CD4-positive, alpha-beta memory T cell (primary cell): Measurements from ENCODE around the gene PARP1. TPM values are rescaled to one million over a fixed set of nuclear protein-coding genes. Genes with fewer than 3 reads are reported as not detected.

ENCODE experiments used
- CTCF ChIA-PET: fragments of 350-600 bp; sonication (Branson Sonifier 250); formaldehyde crosslinking; loops from one replicate; lab custom pipeline; 2021; ENCODE audit warnings: inconsistent platforms; ENCODE audit not compliant: partially characterized antibody; lab: Charles Lee
- POLR2A ChIA-PET: fragments of 350-600 bp; sonication (Branson Sonifier 250); formaldehyde crosslinking; loops from one replicate; lab custom pipeline; 2021; ENCODE audit not compliant: partially characterized antibody; lab: Charles Lee
- DNase-seq, 5 donors: peaks; one replicate each; pipeline versions ENCODE4 v3.0.0 to v3.0.0-alpha.2; 2020 to 2022; ENCODE audit warnings: mixed read lengths in 1 of 5
- H3K27ac ChIP-seq: one replicate; pipeline ENCODE4 v1.7.0; 2013; ENCODE audit warnings: low read depth, low read length
- H3K27me3 ChIP-seq: 2 replicates; pipeline ENCODE4 v1.7.0; 2013; ENCODE audit warnings: mild to moderate bottlenecking, low read length, moderate library complexity; ENCODE audit not compliant: insufficient read depth
- H3K36me3 ChIP-seq: 2 replicates; pipeline ENCODE4 v1.7.0; 2013; ENCODE audit warnings: mild to moderate bottlenecking, low read length, moderate library complexity; ENCODE audit not compliant: insufficient read depth
- H3K4me1 ChIP-seq: 2 replicates; pipeline ENCODE4 v1.7.0; 2013; ENCODE audit warnings: mild to moderate bottlenecking, low read length, moderate library complexity; ENCODE audit not compliant: insufficient read depth
- H3K4me3 ChIP-seq, 2 donors: one replicate each; pipeline ENCODE4 v1.7.0; 2013; ENCODE audit warnings: low read length in 2 of 2, mild to moderate bottlenecking in 1 of 2
- H3K9me3 ChIP-seq, 2 donors: one replicate each; pipeline ENCODE4 v1.7.0; 2013; ENCODE audit warnings: low read length in 2 of 2, control low read depth in 1 of 2; ENCODE audit not compliant: control insufficient read depth in 1 of 2
- H3K27ac Mint-ChIP-seq, 7 donors: one replicate each; pipeline ENCODE4 v1.8.0; 2020 to 2021; ENCODE audit warnings: mixed read lengths in 7 of 7, mild to moderate bottlenecking in 6 of 7, inconsistent platforms in 3 of 7, moderate library complexity in 3 of 7
- H3K27me3 Mint-ChIP-seq, 2 donors: one replicate each; pipeline ENCODE4 v1.8.0; 2020 to 2021; ENCODE audit warnings: mixed read lengths in 2 of 2
- H3K36me3 Mint-ChIP-seq, 2 donors: one replicate each; pipeline ENCODE4 v1.8.0; 2020 to 2021; ENCODE audit warnings: mixed read lengths in 2 of 2, inconsistent platforms in 1 of 2, mild to moderate bottlenecking in 1 of 2
- H3K4me1 Mint-ChIP-seq, 4 donors: one replicate each; pipeline ENCODE4 v1.8.0; 2020 to 2021; ENCODE audit warnings: mixed read lengths in 4 of 4, mild to moderate bottlenecking in 1 of 4
- H3K4me3 Mint-ChIP-seq, 8 donors: one replicate each; pipeline ENCODE4 v1.8.0; 2020 to 2021; ENCODE audit warnings: mixed read lengths in 8 of 8, mild to moderate bottlenecking in 7 of 8, moderate library complexity in 6 of 8, inconsistent platforms in 3 of 8
- H3K9me3 Mint-ChIP-seq, 8 donors: one replicate each; pipeline ENCODE4 v1.8.0; 2020 to 2021; ENCODE audit warnings: mixed read lengths in 8 of 8, mild to moderate bottlenecking in 5 of 8, inconsistent platforms in 3 of 8, moderate library complexity in 1 of 8
- intact Hi-C: fragments of 100-400 bp; cut with micrococcal nuclease; formaldehyde crosslinking; loops from one replicate; pipeline ENCODE4 v1.15.1; 2023
- polyA plus RNA-seq, 2 donors: library from polyadenylated mRNA; unstranded; fragments of 300-500 nt; fragmentation: Illumina TruSeq; gene quantifications; one replicate each; pipeline ENCODE4 v1.2.3, GENCODE V29; 2021
- total RNA-seq, 2 experiments: library from RNA; stranded (reverse); gene quantifications; one replicate each; pipeline ENCODE4 v1.2.3, GENCODE V29; 2021

The PARP1 gene
- total and polyA plus RNA-seq, 4 experiments from 2014 or later = 73.0 to 148 (median 125) TPM

DNA sequence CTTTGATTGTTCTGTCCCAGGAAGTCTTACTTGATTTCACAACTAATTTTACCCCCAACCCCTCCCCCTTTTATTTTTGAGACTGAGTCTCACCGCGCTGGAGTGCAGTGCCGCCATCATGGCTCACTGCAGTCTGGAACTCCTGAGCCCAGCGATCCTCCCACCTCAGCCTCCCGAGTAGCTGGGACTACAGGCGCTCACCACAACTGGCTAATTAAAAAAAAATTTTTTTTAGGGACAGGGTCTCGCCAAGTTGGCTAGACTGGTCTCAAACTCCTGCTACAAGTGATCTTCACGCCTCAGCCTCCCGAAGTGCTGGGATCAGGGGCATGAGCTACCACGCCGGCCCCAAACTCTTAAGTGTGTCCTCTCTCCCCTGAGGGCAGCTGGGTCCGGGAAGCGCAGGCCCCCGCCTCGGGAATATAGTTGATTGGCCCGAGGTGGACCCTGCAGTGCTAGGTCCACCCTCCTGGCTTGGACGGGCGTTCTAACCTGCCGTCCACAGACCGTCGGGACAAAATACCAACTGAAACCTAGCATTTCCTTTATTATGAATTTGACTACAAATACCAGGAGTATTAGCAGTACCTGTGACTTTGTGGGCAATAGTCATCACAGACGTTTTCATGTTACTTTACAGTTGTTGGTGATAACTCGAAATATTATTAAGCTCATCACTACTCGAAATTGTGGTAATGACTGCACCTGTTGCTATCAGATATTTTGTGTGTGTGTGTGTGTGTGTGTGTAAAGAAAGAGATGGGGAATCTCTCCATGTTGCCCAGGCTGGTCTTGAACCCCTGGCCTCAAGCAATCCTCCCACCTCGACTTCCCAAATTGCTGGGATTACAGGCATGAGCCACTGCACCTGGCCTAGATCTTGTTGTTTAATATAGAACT is 642 bp upstream of the PARP1 start:
- no peaks in the 10 kb centered on the region for H3K27me3 ChIP-seq
- peaks cover 37% of the 10 kb centered on the region for H3K4me1 ChIP-seq
- peaks cover 0 to 15% of the 10 kb centered on the region in 2 donors for H3K36me3 Mint-ChIP-seq
- H3K9me3 Mint-ChIP-seq = peaks cover 0 to 5% (median 0%) of the 10 kb centered on the region in 8 donors
- peak overlapping the region; percentile 84 to 94 (median 92) for H3K27ac Mint-ChIP-seq
- POLR2A ChIA-PET = interaction anchor here (0.6 to 3.5 kb wide), 26 partner anchors 8 to 941 kb away, joined by 3 to 60 read pairs (median 4); partner anchors contain the start of genes COQ8A, H3-3A, ITPKB and LIN9
- peak overlapping the region; percentile 76 for H3K27ac ChIP-seq
- CTCF ChIA-PET = interaction anchor here (0.5 to 5.3 kb wide), 22 partner anchors 9 to 1998 kb away, joined by 3 to 41 read pairs (median 6); partner anchors contain the start of genes LIN9 and TRIM11
- no peaks in the 10 kb centered on the region for H3K9me3 ChIP-seq
- no peaks in the 10 kb centered on the region for H3K36me3 ChIP-seq
- H3K4me3 ChIP-seq = peak overlapping the region in 1 of 2 donors; percentile 83
- intact Hi-C loops = loop anchor here (1.0 to 5.0 kb wide), 7 partner anchors 17 to 1154 kb away; partner anchors contain the start of genes ACBD3, LIN9 and ZNF678
- H3K27me3 Mint-ChIP-seq = no peaks in the 10 kb centered on the region
- H3K4me3 Mint-ChIP-seq = peak overlapping the region; percentile 75 to 97 (median 84)
- DNase-seq = no peak
- H3K4me1 Mint-ChIP-seq = peaks cover 28 to 54% (median 36%) of the 10 kb centered on the region in 4 donors

DNA sequence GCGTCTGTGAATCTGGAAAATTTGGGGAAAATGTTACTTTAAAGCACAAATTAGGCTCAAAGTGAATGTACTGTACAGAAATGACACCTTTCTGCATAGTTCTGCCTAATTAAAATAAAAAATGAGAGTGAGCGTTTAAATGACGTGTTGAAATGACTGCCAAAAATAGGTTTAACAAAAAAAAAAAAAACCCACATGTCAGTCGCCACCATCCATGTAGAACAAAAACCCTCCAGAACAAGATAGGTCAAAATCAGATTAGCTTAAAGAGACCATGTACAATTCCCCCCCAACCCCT is 745 bp downstream of the PARP1 start:
- H3K9me3 Mint-ChIP-seq = peaks cover 0 to 5% (median 0%) of the 10 kb centered on the region in 8 donors
- H3K4me3 ChIP-seq = peak overlapping the region; percentile 68 to 83

DNA sequence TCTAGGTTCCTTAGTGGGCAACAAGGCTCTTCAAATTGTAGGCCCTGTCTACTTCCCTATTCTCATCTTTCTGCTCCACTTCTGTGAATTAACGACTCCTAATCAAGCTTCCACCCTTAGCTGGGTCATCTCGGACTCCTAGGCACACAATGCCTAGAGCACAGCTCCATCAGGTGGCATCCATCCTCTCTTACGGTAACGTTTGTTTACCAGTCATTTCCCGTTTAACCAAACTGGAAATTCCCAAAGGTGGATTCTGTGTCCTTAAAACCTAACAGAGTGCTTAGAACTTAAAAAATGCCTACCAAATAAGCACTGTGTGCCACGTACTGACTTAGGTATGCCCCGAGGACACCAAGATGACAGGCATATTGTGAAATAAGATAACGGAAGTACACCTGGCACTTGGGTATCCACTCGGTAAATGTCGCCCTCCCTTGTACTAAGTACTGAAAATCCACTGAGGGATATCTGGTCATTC is 1.5 kb downstream of the PARP1 start:
- ChIA-PET CTCF (interaction anchor here (0.6 to 5.3 kb wide), 14 partner anchors 9 to 281 kb away, joined by 3 to 41 read pairs (median 5); partner anchors contain the start of gene LIN9), POLR2A (interaction anchor here (0.5 to 3.5 kb wide), 11 partner anchors 13 to 938 kb away, joined by 3 to 60 read pairs (median 6); partner anchors contain the start of genes COQ8A, H3-3A and LIN9)
- Mint-ChIP-seq H3K27ac (peak overlapping the region; percentile 90 to 98 (median 96)), H3K4me3 (peak overlapping the region; percentile 94 to 99 (median 98)), H3K36me3 (peaks cover 13 to 29% of the 10 kb centered on the region in 2 donors), H3K4me1 (peaks cover 38 to 72% (median 53%) of the 10 kb centered on the region in 4 donors), H3K9me3 (peaks cover 0 to 5% (median 0%) of the 10 kb centered on the region in 8 donors), H3K27me3 (no peaks in the 10 kb centered on the region)
- peak in 4 of 5 donors; percentile 12 to 30 (median 23) for DNase-seq
- intact Hi-C loops = loop anchor here (5.0 kb wide), 3 partner anchors 99 to 1156 kb away; partner anchors contain the start of genes ACBD3, LIN9 and ZNF678
- Histone ChIP-seq H3K9me3 (no peaks in the 10 kb centered on the region), H3K27me3 (no peaks in the 10 kb centered on the region), H3K36me3 (peaks cover 9% of the 10 kb centered on the region), H3K4me1 (peaks cover 53% of the 10 kb centered on the region), H3K4me3 (peak overlapping the region; percentile 68 to 83), H3K27ac (peak overlapping the region; percentile 76)

More for the DNA sequence above, 745 bp downstream of the PARP1 start:
- intact Hi-C loops = loop anchor here (5.0 kb wide), 3 partner anchors 100 to 1155 kb away; partner anchors contain the start of genes ACBD3, LIN9 and ZNF678
- Mint-ChIP-seq H3K4me1 (peaks cover 37 to 65% (median 47%) of the 10 kb centered on the region in 4 donors), H3K36me3 (peaks cover 6 to 23% of the 10 kb centered on the region in 2 donors), H3K27me3 (no peaks in the 10 kb centered on the region), H3K4me3 (peak overlapping the region; percentile 94 to 99 (median 98)), H3K27ac (peak overlapping the region; percentile 90 to 98 (median 96))
- peak in 3 of 5 donors; percentile 47 to 53 (median 47) for DNase-seq
- Histone ChIP-seq H3K27me3 (no peaks in the 10 kb centered on the region), H3K4me1 (peaks cover 51% of the 10 kb centered on the region), H3K9me3 (no peaks in the 10 kb centered on the region), H3K27ac (peak overlapping the region; percentile 76), H3K36me3 (peaks cover 2% of the 10 kb centered on the region)
- CTCF ChIA-PET = interaction anchor here (0.6 to 5.3 kb wide), 13 partner anchors 9 to 281 kb away, joined by 3 to 41 read pairs (median 11); partner anchors contain the start of gene LIN9
- POLR2A ChIA-PET = interaction anchor here (0.6 to 3.5 kb wide), 20 partner anchors 7 to 939 kb away, joined by 3 to 60 read pairs (median 4); partner anchors contain the start of genes COQ8A, H3-3A, ITPKB and LIN9

DNA sequence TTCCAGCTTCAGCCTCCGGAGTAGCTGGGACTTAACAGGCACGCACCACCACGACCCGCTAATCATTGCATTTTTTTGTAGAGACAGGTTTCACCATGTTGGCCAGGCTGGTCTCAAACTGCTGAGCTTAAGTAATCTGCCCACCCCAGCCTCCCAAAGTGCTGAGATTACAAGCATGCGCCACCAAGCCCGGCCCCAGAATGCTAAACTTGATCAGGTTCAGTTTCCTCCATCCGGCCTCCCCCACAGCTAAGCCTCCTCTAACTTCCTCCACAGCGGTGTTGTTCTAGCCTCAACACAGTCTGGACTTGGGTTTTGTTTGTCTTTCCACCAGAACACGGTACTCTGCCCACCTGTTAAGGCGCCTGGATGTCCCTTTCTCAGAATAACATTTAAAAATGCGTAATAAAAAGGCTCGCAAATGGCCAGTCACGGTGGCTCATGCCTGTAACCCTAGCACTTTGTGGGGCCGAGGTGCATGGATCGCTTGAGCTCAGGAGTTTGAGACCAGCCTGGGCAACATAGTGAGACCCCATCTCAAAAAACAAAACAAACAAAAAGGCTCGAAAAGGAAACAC is 2.4 kb downstream of the PARP1 start:
- POLR2A ChIA-PET = interaction anchor here (0.9 to 3.5 kb wide), 6 partner anchors 15 to 343 kb away, joined by 3 to 22 read pairs (median 4); partner anchors contain the start of genes H3-3A and LIN9
- H3K27me3 ChIP-seq = no peaks in the 10 kb centered on the region
- Mint-ChIP-seq H3K36me3 (peaks cover 23 to 37% of the 10 kb centered on the region in 2 donors), H3K4me1 (peaks cover 44 to 76% (median 59%) of the 10 kb centered on the region in 4 donors), H3K27ac (peak overlapping the region; percentile 44 to 94 (median 84)), H3K27me3 (no peaks in the 10 kb centered on the region), H3K4me3 (peak overlapping the region; percentile 78 to 99 (median 96)), H3K9me3 (peaks cover 0 to 6% (median 0%) of the 10 kb centered on the region in 8 donors)
- peaks cover 53% of the 10 kb centered on the region for H3K4me1 ChIP-seq
- peaks cover 18% of the 10 kb centered on the region for H3K36me3 ChIP-seq
- H3K4me3 ChIP-seq = peak overlapping the region in 1 of 2 donors; percentile 83
- intact Hi-C loops = loop anchor here (5.0 kb wide), 3 partner anchors 98 to 1157 kb away; partner anchors contain the start of genes ACBD3, LIN9 and ZNF678
- no peaks in the 10 kb centered on the region for H3K9me3 ChIP-seq
- peak overlapping the region; percentile 76 for H3K27ac ChIP-seq
- CTCF ChIA-PET = interaction anchor here (0.8 to 5.3 kb wide), 11 partner anchors 8 to 341 kb away, joined by 3 to 41 read pairs (median 5); partner anchors contain the start of gene LIN9
- DNase-seq = peak in 3 of 5 donors; percentile 6 to 22 (median 9)

DNA sequence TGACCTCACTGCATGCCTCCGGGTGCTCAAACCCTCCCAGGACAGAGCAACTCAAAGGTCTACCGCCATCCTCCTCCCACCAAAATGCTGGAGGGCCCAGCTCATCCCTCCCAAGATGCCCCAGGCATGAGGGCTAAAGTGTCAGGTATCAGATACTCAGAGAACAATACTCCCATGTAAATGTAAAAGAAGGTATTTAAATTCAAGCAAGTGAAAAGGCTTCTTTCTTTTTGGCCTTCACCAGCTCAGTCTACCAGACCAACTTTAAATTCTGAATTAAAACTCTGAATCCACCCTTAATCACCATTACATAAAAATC is 3.0 kb downstream of the PARP1 start:
- H3K4me1 ChIP-seq = peaks cover 53% of the 10 kb centered on the region
- H3K27ac ChIP-seq = no peak overlapping the region
- no peak for DNase-seq
- POLR2A ChIA-PET = interaction anchor here (0.9 to 1.3 kb wide), 3 partner anchors 20 to 52 kb away, joined by 3 to 4 read pairs (median 4); no protein-coding TSS in a partner anchor
- H3K4me1 Mint-ChIP-seq = peaks cover 46 to 78% (median 62%) of the 10 kb centered on the region in 4 donors
- no peaks in the 10 kb centered on the region for H3K9me3 ChIP-seq
- H3K36me3 ChIP-seq = peaks cover 25% of the 10 kb centered on the region
- peak overlapping the region in 6 of 7 donors; percentile 44 to 94 (median 59) for H3K27ac Mint-ChIP-seq
- H3K9me3 Mint-ChIP-seq = peaks cover 0 to 6% (median 0%) of the 10 kb centered on the region in 8 donors
- CTCF ChIA-PET = interaction anchor here (0.8 to 5.3 kb wide), 5 partner anchors 13 to 340 kb away, joined by 3 to 30 read pairs (median 4); no protein-coding TSS in a partner anchor
- no peaks in the 10 kb centered on the region for H3K27me3 ChIP-seq
- peak overlapping the region in 1 of 2 donors; percentile 9 for H3K4me3 ChIP-seq
- peaks cover 29 to 44% of the 10 kb centered on the region in 2 donors for H3K36me3 Mint-ChIP-seq
- peak overlapping the region; percentile 78 to 99 (median 96) for H3K4me3 Mint-ChIP-seq
- intact Hi-C loops = loop anchor here (5.0 kb wide), 3 partner anchors 98 to 1157 kb away; partner anchors contain the start of genes ACBD3, LIN9 and ZNF678
- H3K27me3 Mint-ChIP-seq = no peaks in the 10 kb centered on the region
